GM18870 (cell line): ENCODE results near the gene HOXD4.

Source experiments
- ATAC-seq: cut with Tn5 transposase; IDR thresholded peaks from one replicate; pipeline ENCODE4 v1.9.1; 2021; ENCODE audit warnings: moderate library complexity; ENCODE audit not compliant: unreplicated experiment

Gene HOXD4

DNA sequence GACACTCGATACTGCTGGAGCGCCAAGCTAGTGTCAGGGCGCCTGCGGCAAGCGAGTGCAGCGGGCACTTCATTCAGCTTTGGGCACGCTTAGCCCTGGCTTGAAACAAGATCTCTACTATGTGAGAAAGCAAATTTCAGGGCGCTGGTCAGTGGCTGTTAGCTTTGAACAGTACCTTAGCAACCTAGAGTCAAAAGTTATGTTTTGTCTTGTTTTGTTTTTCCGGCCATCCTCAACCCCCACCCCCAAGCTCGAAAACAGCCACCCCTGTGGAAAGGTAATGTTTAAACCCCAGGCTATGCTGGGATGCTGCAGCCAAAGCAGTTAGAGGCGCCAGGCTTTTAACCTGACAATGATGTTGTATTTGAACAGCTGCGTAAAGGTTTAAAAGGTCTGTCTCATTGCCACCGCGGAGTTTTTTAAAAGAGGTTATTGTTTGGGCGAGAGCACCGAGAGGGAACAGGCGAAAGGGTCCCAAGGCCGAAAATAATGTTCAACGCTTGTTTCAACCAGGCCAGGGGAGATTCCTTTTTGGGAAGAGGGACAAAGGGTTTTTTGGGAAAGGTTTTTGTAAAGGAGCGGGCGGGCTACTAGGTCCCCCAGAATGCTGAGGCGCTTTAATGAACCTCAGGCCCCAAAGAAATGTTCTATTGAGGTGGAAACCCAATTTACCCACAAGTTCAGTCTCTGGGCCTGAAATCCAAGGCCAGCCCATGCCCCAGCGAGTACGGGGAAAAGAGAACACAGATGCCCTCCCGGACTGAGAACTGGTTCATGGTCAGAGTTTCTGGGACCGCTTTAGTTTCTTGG, 37.0 kb upstream of the HOXD4 start:
- ATAC-seq = no peak

DNA sequence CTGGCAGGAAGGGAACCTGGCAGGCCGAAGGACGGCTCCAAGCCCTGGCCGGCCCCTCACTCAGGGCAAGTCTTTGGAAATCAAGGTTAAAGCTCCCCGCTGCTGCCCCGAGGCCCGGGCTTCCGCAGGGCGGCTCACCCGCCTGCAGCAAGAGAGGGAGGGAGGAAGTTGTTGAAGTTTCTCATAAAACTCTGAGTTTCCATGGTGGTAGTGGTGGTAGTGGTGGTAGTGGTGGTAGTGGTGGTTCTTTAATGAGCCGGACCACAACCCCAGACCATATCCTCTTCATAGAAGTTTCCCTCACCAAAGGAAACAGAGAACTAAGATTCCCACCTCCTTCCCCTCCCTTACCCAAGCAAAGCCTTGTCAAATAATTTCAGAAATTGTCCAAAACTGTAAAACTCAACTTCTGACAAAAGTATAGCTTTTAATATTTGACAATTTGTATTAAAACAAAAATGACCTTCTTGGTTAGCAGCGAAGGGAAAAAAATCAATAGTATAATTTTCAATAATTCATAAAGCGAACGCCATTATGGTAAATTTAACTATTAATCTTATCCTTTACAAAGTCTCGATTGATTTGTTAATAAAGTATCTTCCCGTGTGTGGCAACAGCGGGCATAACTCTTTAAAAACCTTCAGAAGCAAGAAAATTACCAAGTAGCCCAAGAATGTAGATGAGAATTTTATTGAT, 36.3 kb upstream of the HOXD4 start:
- no peak for ATAC-seq

DNA sequence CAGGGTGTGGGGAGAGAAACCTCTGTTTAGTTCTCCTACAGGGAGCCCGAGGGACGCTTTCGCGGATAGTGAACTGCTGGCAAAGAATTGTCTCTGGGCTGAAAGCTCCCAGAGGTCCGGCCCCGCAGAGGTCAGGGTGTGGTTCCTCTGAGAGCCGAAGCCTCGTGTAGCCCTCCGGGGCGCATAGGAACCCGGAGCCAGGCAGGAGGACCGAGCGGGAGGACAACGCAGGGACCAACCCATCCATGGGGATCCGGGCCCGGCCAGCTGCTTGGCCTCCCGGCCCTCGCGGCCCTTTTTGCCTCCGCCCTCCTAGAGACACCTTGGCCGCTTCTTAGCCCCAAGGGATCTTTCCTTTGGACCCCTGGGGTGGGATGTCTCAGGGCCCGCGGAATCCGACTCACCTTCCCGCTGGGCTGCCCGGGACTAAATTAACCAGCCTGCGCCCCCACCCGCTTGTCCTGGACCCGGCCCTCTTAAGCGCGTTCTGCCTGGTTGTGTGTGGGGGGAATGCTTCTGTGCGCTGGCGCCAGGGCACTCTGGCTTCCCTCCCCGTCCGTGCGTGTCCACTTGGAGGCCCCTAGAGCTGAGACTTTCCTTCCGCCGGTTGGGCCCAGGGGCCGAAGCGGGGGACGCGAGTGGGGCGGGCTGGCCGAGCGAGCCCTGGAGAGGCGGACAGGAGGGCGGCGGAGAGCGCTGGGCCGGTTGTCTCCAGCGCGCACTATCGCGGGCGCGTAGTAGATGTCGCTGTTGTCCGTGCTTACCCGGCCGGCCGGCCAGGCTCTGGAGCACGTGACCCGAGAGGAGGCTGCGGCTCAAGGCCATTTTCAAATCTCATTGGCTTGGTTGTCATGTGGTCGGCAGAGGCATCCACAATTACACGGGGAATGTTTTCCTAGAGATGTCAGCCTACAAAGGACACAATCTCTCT, 35.2 kb upstream of the HOXD4 start, which contains the start of gene HOXD10:
Gene HOXD10, plus strand, starts transcription at position 896 of the 931 bp plus-strand sequence. CDS start 56 bp downstream, outside the sequence.
- no peak for ATAC-seq

DNA sequence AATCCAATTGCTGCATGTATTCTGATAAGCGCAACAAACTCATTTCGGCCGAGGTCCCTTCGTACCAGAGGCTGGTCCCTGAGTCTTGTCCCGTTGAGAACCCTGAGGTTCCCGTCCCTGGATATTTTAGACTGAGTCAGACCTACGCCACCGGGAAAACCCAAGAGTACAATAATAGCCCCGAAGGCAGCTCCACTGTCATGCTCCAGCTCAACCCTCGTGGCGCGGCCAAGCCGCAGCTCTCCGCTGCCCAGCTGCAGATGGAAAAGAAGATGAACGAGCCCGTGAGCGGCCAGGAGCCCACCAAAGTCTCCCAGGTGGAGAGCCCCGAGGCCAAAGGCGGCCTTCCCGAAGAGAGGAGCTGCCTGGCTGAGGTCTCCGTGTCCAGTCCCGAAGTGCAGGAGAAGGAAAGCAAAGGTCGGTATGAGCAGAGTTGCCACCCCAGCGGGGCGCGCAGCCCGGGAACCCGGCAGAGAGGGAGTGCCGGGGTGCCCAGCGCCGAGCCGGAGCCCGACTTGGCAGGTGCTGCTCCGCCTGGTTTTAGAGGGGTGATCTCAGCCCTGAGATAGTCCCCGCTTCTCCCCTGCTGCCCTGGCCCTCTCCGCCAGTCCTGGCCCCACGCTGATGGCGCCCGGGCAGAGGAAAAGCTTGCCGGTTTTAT, 34.1 kb upstream of the HOXD4 start:
- ATAC-seq = no peak

DNA sequence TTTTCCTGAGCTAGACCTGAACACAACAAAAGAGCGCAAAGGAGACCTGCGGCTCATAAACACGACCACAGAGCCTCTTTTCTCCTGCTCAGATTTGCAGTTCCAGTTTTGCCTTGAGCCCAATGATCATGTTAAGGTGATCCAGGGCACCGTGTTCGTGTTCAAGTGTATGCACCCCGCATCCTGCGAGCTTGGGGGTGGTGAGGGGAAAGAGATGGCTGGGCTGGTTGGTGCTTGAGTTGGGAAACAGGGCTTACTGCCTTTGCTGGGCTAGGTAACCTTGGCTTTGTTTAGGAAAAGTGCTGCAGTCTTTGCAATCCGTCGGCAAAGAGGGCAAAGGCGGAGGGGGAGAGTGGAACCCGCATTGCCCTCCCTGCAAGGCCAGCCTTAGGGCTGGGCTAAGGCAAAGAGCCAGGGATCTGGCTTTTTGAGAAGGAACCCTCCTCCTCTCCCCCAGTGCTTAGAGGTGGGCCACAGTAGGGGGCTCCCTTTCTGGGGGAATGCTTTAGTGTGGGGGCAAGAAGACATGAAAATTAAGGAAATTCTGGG, 33.5 kb upstream of the HOXD4 start:
- no peak for ATAC-seq

DNA sequence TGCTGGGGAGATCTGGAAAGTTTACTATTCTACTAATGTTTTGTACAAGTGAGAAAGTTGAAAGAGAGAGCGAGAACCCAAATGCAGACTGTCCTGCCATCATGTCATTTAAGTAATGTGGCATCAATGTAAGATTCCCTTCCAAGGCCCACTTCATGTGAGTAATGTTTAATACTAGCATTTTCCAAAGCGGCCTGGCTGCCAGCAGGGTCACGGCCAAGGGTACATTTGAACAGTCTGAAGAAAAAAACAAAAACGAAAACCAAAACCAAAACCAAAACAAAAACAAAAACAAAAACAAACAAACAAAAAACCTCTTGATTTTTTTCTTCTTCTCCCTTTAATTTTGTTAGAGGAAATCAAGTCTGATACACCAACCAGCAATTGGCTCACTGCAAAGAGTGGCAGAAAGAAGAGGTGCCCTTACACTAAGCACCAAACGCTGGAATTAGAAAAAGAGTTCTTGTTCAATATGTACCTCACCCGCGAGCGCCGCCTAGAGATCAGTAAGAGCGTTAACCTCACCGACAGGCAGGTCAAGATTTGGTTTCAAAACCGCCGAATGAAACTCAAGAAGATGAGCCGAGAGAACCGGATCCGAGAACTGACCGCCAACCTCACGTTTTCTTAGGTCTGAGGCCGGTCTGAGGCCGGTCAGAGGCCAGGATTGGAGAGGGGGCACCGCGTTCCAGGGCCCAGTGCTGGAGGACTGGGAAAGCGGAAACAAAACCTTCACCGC, 32.6 kb upstream of the HOXD4 start:
- no peak for ATAC-seq

DNA sequence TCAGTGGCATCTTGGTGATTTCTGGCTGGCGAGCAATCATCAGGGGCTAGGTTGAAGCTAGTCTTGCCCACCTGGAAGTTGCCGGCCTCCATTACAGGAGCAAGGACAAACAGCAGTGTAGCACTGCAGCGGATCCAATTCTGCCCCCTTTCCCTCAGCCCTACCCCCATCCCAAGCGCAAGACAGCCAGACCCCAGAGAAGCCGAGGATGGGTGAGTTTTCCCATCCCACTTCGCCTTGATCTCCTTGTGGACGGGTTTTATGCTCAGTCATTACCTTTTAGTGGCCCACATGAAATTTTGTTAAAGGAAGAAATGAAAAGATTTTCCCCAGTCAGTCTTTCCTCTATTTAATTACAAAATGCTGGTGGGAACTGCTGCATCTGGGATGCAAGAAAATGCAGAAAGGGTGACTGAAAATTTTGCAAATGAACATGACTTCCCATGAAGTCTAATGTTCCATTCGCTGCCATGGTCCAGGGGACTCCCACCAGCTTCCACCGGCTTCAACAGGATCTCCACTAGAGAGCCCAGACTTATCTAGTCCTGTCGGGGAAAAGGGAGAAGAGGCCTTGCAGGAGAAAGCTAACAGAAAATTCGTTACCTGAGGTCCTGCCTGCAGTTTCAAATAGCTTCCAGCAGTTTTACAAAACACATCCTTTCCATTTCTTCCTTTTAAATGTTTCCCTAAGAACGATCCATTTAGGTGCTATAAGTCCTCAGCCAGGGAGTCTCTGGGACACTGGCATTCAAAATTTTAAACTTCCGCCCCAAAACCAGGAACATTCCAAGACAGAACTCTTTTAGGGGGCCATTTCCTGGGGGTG, 30.8 kb upstream of the HOXD4 start:
- no peak for ATAC-seq

DNA sequence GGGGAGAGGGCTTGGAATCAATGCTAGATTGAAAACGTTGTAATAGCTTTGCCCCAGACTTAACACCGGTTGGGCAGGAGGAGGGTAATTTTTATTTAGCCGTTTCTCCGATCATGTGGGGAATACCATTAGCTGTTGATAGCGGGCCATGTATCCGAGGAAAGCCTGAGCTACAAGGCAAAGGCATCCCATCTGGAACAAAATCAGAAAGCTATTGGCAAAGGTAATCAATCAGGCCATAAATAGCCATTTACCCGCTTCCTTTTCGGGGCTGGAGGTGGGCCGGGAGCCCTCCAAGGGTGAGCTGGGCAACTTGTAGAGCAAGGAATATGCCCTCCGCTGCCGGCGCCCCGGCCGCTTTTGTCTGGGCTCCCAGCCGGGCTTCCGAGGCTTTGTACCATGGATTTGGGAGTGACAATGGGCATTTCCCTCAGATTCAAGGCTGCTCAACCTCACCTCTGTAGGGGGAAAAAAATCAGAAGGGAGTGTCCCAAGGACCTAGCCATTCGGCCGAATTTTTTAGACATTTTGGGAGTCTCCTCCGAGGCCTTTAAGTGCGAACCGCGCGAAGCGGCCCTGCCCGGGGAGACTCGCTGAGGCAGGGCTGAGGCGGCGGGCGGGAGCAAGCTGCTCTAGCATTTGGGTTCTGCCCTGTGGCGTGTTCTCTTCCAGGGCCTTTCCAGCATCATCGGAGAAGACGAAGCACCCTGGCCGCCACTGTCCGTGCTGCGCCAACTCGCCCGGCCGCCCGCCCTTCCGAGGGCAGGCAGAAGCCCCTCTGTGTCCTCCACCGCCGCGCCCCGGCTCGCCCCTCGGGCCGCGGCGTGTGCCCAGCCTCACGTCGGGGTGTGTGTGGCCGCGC, 29.9 kb upstream of the HOXD4 start:
- no peak for ATAC-seq

DNA sequence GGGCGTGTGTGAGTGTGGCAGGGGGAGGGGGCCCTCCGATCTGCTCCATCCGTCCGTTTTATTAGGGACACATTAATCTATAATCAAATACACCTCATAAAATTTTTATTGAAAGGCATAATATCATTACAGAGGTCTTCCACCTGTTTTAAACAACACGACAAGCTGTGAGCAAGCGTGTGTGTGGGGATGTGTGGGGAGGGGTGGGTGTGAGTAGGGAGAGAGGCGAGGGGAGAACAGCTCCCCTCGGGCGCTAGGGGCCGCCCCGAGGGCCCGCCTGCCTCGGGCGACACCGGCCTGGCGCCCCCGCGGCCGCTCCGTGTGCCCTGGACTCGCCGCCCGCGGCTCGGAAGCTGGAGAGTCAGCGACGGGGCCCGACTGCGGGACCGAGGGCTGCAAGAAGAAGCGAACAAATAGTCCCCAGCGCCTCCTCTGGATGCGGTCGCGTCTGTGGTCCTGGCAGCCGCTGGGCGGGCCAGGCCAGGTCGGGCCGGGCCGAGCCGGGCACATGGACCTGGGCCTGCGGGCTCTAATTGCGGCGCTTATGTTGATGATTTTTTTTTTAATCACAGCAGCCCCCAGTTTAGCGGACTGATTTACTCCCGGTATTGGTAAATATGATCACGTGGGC, 29.2 kb upstream of the HOXD4 start:
- no peak for ATAC-seq

DNA sequence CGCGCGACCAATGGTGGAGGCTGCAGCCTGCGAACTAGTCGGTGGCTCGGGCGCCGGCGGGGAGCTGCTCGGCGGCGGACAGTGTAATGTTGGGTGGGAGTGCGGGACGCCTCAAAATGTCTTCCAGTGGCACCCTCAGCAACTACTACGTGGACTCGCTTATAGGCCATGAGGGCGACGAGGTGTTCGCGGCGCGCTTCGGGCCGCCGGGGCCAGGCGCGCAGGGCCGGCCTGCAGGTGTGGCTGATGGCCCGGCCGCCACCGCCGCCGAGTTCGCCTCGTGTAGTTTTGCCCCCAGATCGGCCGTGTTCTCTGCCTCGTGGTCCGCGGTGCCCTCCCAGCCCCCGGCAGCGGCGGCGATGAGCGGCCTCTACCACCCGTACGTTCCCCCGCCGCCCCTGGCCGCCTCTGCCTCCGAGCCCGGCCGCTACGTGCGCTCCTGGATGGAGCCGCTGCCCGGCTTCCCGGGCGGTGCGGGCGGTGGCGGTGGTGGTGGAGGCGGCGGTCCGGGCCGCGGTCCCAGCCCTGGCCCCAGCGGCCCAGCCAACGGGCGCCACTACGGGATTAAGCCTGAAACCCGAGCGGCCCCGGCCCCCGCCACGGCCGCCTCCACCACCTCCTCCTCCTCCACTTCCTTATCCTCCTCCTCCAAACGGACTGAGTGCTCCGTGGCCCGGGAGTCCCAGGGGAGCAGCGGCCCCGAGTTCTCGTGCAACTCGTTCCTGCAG, 28.5 kb upstream of the HOXD4 start, which contains the start of gene HOXD9:
Gene HOXD9, plus strand, starts transcription at position 37 of the 728 bp plus-strand sequence. Its CDS starts 50 bp downstream, at position 87.
- ATAC-seq = no peak

DNA sequence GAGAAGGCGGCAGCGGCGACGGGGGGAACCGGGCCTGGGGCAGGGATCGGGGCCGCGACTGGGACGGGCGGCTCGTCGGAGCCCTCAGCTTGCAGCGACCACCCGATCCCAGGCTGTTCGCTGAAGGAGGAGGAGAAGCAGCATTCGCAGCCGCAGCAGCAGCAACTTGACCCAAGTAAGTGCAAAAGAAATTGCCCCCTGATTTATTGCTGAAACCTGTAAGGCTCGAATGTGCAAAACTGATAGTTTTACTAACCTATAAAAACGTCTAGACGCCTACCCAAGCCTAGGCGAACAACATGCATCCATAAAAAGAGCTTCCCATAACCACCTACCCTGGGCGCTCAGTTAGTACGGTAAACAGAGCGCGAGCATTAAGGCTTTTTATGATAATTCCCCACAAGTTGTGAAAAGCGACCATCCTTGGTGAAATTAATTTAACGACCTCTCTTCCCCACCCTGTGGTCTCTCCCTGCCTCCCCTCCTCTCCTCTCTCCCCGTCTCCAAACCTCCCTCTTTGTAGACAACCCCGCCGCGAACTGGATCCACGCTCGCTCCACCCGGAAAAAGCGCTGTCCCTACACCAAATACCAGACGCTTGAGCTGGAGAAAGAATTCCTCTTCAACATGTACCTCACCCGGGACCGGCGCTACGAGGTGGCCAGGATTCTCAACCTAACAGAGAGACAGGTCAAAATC, 27.8 kb upstream of the HOXD4 start:
- no peak for ATAC-seq

DNA sequence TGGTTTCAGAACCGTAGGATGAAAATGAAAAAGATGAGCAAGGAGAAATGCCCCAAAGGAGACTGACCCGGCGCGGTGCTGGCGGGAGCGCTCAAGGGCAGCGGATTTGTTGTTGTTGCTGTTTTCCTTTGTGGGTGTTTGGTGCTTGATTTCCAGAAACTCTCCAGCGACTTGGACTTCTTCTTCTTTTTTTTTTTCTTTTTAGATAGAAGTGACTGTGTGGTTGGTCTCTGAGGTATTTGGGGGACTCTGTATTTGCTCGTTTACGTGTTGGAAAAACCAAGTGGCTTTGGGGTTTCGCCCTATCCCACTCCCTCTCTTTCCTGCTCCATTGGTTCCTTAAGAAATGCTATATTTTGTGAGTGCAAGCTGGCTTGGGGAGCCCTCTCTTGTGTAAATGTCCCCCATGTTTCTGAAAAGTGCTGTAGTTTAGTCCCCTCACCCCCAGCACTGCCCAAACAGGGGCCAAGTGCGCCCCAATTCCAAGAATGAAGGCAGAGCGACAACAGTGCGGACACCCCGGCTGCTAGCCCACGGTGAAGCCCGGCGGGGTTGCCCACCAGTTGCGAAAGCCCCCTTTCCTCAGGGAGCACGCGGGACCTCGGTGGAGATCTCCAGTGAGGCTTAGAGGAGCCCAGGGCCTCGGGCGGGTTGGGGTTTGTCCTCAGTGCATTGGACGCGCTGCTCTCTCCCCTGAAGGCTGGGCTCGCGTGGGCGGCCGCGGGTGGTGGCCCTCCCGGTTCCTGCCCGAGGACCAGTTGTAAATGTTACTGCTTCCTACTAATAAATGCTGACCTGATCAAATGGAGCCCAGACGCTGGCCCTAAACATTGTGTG, 27.0 kb upstream of the HOXD4 start:
- ATAC-seq = no peak

DNA sequence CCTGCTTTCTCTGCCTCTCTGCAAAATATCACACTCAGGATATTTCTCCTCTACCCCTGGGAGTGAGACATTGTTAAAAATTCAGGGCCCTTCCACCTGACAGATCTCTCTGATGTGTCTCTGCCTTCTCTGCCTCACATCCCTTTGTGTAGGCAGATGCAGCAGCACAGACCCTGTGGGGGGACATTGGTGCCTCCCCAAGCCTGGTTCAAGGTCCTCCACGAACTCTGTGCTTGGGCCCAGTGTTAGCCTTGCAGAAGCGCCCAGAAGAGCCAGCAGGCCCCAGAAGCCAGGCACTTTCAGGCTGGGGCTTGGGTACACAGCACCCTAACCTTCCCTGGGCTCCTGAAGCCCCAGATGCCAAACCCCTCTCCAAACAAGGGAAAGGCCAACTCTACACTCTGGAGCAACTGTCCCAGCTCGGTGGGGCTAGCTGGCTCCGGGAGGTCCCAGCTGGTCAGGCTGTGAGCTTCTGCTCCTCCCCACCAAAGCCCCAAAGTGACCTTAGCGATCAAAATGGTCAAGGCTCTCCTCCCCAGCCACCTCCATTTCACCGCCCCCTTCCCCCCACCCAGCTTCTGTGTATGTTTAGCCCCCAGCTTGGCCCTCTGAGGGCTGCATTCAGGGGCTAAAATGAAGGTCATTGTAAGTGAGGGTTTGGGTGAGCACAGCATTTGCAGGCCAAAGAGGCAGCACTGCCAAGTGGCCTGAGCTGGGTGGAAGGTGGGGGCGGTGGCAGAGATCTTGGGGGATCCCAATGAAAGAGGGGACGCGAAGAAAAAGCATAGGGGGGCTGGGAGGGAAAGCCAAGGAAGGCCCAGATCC, 26.2 kb upstream of the HOXD4 start:
- ATAC-seq = no peak

DNA sequence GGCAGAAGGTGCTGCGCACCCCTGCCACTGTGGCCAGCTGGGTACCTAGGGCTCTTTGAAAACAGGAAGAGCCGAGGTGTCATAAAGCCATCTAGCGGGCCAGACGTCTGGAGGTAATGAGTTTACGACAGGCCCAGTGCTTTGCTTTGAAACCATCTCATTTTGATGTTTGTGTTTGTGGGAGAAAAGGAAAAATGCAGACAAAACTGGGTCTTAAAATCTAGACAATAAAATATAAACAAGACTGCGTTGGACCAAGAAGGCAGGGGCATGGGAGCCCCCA, 25.6 kb upstream of the HOXD4 start:
- no peak for ATAC-seq
